Glomerular endothelial cell (primary cell): ENCODE data around the gene GNG12. TPM values are rescaled to one million over a fixed set of nuclear protein-coding genes. Genes with fewer than 3 reads are reported as not detected.

Experiments used
- DNase-seq: peaks from one replicate; pipeline ENCODE4 v3.0.0-alpha.2; 2011; ENCODE audit warnings: low read depth, low spot score; ENCODE audit errors: extremely low read depth
- total RNA-seq: library from RNA; depleted of rRNA; stranded (reverse); fragments of >200 nt; gene quantifications from 2 replicates; pipeline ENCODE4 v1.2.3, GENCODE V29; 2015

The GNG12 gene
- 156 and 190 TPM in 2 replicates for total RNA-seq

- DNase-seq = no peak
These were observed at the start of gene GNG12 for GRCh38 chr1:67832737-67833601. Gene GNG12 (minus strand): TSS chr1:67833467. CDS start chr1:67707686, 125,781 bp downstream.

GRCh38 chr1:67882196-67882958 is 49.1 kb upstream of the GNG12 start:
- DNase-seq = no peak

- no peak for DNase-seq
These were observed 46.9 kb upstream of the GNG12 start for GRCh38 chr1:67880056-67880601.

GRCh38 chr1:67879485-67879884 is 46.2 kb upstream of the GNG12 start:
- no peak for DNase-seq

- no peak for DNase-seq
These were observed 41.3 kb upstream of the GNG12 start for GRCh38 chr1:67874501-67875111.

GRCh38 chr1:67869233-67869632 is 36.0 kb upstream of the GNG12 start:
- no peak for DNase-seq

- no peak for DNase-seq
These were observed 30.4 kb upstream of the GNG12 start for GRCh38 chr1:67863637-67864036.

- DNase-seq = no peak
These were observed 29.4 kb upstream of the GNG12 start for GRCh38 chr1:67862685-67863084.

GRCh38 chr1:67861856-67862516 is 28.7 kb upstream of the GNG12 start:
- DNase-seq = no peak

- no peak for DNase-seq
These were observed 27.5 kb upstream of the GNG12 start for GRCh38 chr1:67860776-67861175.

GRCh38 chr1:67856921-67857320 is 23.7 kb upstream of the GNG12 start:
- DNase-seq = no peak

- no peak for DNase-seq
These were observed 22.7 kb upstream of the GNG12 start for GRCh38 chr1:67855961-67856360.

- DNase-seq = no peak
These were observed 22.2 kb upstream of the GNG12 start for GRCh38 chr1:67855444-67855843.

- DNase-seq = no peak
These were observed 20.4 kb upstream of the GNG12 start for GRCh38 chr1:67853704-67854103.

- DNase-seq = no peak
These were observed 18.5 kb upstream of the GNG12 start for GRCh38 chr1:67851800-67852199.

GRCh38 chr1:67850611-67851075 is 17.4 kb upstream of the GNG12 start:
- peak; percentile 95 for DNase-seq

GRCh38 chr1:67850151-67850551 is 16.9 kb upstream of the GNG12 start:
- peak; percentile 47 for DNase-seq

GRCh38 chr1:67847466-67847865 is 14.2 kb upstream of the GNG12 start:
- peak; percentile 90 for DNase-seq

GRCh38 chr1:67846538-67846937 is 13.3 kb upstream of the GNG12 start:
- DNase-seq = no peak

- DNase-seq = no peak
These were observed 11.7 kb upstream of the GNG12 start for GRCh38 chr1:67844988-67845387.
